H9 (cell line): ENCODE measurements around the gene ROBO2. TPM values are rescaled to one million over a fixed set of nuclear protein-coding genes. Genes with fewer than 3 reads are reported as not detected.

Experiments
- DNase-seq: peaks from one replicate; pipeline ENCODE4 v3.0.0-alpha.2; 2017
- H2AFZ ChIP-seq: one replicate; pipeline ENCODE4 v1.6.1; 2013; ENCODE audit warnings: mild to moderate bottlenecking, low read length, control low read depth, moderate library complexity
- H2AK5ac ChIP-seq: 2 replicates; pipeline ENCODE4 v1.6.1; 2013; ENCODE audit warnings: low read length, control low read depth, mixed read lengths; ENCODE audit not compliant: insufficient read length
- H2BK120ac ChIP-seq: one replicate; pipeline ENCODE4 v1.6.1; 2013; ENCODE audit warnings: low read depth, mild to moderate bottlenecking, low read length, control low read depth, inconsistent platforms; ENCODE audit not compliant: poor library complexity, severe bottlenecking
- H2BK12ac ChIP-seq: 2 replicates; pipeline ENCODE4 v1.6.1; 2013; ENCODE audit warnings: low read length, control low read depth, mixed read lengths, low read depth; ENCODE audit not compliant: insufficient read length
- H2BK15ac ChIP-seq: 2 replicates; pipeline ENCODE4 v1.6.1; 2013; ENCODE audit warnings: low read depth, low read length, control low read depth
- H2BK20ac ChIP-seq: one replicate; pipeline ENCODE4 v1.6.1; 2013; ENCODE audit warnings: low read depth, mild to moderate bottlenecking, low read length, control low read depth, inconsistent platforms; ENCODE audit not compliant: poor library complexity, severe bottlenecking
- H2BK5ac ChIP-seq: 2 replicates; pipeline ENCODE4 v1.6.1; 2013; ENCODE audit warnings: low read length, control low read depth, mixed read lengths; ENCODE audit not compliant: insufficient read length
- H3K14ac ChIP-seq: 2 replicates; pipeline ENCODE4 v1.6.1; 2013; ENCODE audit warnings: low read length, control low read depth; ENCODE audit not compliant: insufficient read depth
- H3K18ac ChIP-seq: 2 replicates; pipeline ENCODE4 v1.6.1; 2013; ENCODE audit warnings: low read depth, mild to moderate bottlenecking, mixed read lengths, low read length, control low read depth; ENCODE audit not compliant: insufficient read length
- H3K23ac ChIP-seq: 2 replicates; pipeline ENCODE4 v1.6.1; 2013; ENCODE audit warnings: low read length, control low read depth, mixed read lengths, low read depth; ENCODE audit not compliant: insufficient read length
- H3K23me2 ChIP-seq: 2 replicates; pipeline ENCODE4 v1.6.1; 2013; ENCODE audit warnings: low read depth, mild to moderate bottlenecking, mixed read lengths, low read length, control low read depth; ENCODE audit not compliant: insufficient read length, poor library complexity, severe bottlenecking
- H3K27ac ChIP-seq: 2 replicates; pipeline ENCODE4 v1.5.1; 2013; ENCODE audit warnings: low read length, control low read depth, mixed read lengths, low read depth; ENCODE audit not compliant: insufficient read length
- H3K27me3 ChIP-seq: 2 replicates; pipeline ENCODE4 v1.6.1; 2013; ENCODE audit warnings: low read length, control low read depth, inconsistent platforms; ENCODE audit not compliant: insufficient read depth
- H3K4ac ChIP-seq: 2 replicates; pipeline ENCODE4 v1.6.1; 2013; ENCODE audit warnings: low read depth, mild to moderate bottlenecking, control low read depth, inconsistent platforms, low read length, moderate library complexity
- H3K4me1 ChIP-seq: 2 replicates; pipeline ENCODE4 v1.6.1; 2013; ENCODE audit warnings: low read length, control low read depth, inconsistent platforms; ENCODE audit not compliant: insufficient read depth
- H3K4me2 ChIP-seq: 2 replicates; pipeline ENCODE4 v1.6.1; 2013; ENCODE audit warnings: low read length, control low read depth, mixed read lengths; ENCODE audit not compliant: insufficient read length, insufficient read depth
- H3K56ac ChIP-seq: 2 replicates; pipeline ENCODE4 v1.6.1; 2013; ENCODE audit warnings: low read depth, mild to moderate bottlenecking, mixed read lengths, low read length, control low read depth; ENCODE audit not compliant: insufficient read length
- H3K79me1 ChIP-seq: 2 replicates; pipeline ENCODE4 v1.6.1; 2013; ENCODE audit warnings: low read depth, mild to moderate bottlenecking, moderate library complexity, low read length, control low read depth, inconsistent platforms; ENCODE audit not compliant: insufficient read depth, poor library complexity, severe bottlenecking
- H3K79me2 ChIP-seq: 2 replicates; pipeline ENCODE4 v1.6.1; 2013; ENCODE audit warnings: low read length, control low read depth, inconsistent platforms; ENCODE audit not compliant: insufficient read depth
- H3K9ac ChIP-seq: 2 replicates; pipeline ENCODE4 v1.6.1; 2013; ENCODE audit warnings: low read length, control low read depth, mixed read lengths; ENCODE audit not compliant: insufficient read length; ENCODE audit errors: extremely low read depth
- H3K9me3 ChIP-seq: one replicate; pipeline ENCODE4 v1.6.1; 2013; ENCODE audit warnings: low read depth, low read length, inconsistent platforms; ENCODE audit not compliant: control insufficient read depth
- H3T11ph ChIP-seq: one replicate; pipeline ENCODE4 v1.6.1; 2013; ENCODE audit warnings: mild to moderate bottlenecking, low read length, control low read depth, inconsistent platforms
- H4K20me1 ChIP-seq: one replicate; pipeline ENCODE4 v1.6.1; 2013; ENCODE audit not compliant: control insufficient read depth, insufficient read length, insufficient read depth
- H4K5ac ChIP-seq: 2 replicates; pipeline ENCODE4 v1.6.1; 2013; ENCODE audit warnings: low read depth, mild to moderate bottlenecking, mixed read lengths, low read length, control low read depth; ENCODE audit not compliant: insufficient read length
- H4K8ac ChIP-seq: replicated peaks from 2 replicates; pipeline ENCODE4 v1.6.1; 2013; ENCODE audit warnings: low read length, control low read depth, mixed read lengths, low read depth; ENCODE audit not compliant: insufficient read length
- H4K91ac ChIP-seq: 2 replicates; pipeline ENCODE4 v1.6.1; 2013; ENCODE audit warnings: low read depth, mild to moderate bottlenecking, moderate library complexity, mixed read lengths, low read length, control low read depth; ENCODE audit not compliant: insufficient read length
- H3K27ac Mint-ChIP-seq, 3 experiments: 2 replicates in 2 of 3; 3 replicates in 1 of 3; pipeline ENCODE4 v1.8.0; 2020 to 2021; ENCODE audit warnings: mixed read lengths in 3 of 3, mild to moderate bottlenecking in 1 of 3, moderate library complexity in 1 of 3
- H3K27me3 Mint-ChIP-seq: 2 replicates; pipeline ENCODE4 v1.8.0; 2021; ENCODE audit warnings: low read depth, mild to moderate bottlenecking, moderate library complexity, mixed read lengths
- H3K36me3 Mint-ChIP-seq, 3 experiments: 2 replicates in 2 of 3; 3 replicates in 1 of 3; pipeline ENCODE4 v1.8.0; 2020 to 2021; ENCODE audit warnings: low read depth in 3 of 3, mixed read lengths in 3 of 3; ENCODE audit not compliant: insufficient read depth in 1 of 3
- H3K4me1 Mint-ChIP-seq, 2 experiments: 2 replicates each; pipeline ENCODE4 v1.8.0; 2020; ENCODE audit warnings: mixed read lengths in 2 of 2
- H3K4me3 Mint-ChIP-seq, 2 experiments: 2 replicates in 1 of 2; 3 replicates in 1 of 2; pipeline ENCODE4 v1.8.0; 2020 to 2021; ENCODE audit warnings: mild to moderate bottlenecking in 2 of 2, mixed read lengths in 2 of 2, moderate library complexity in 1 of 2
- H3K9me3 Mint-ChIP-seq, 2 experiments: 2 replicates in 1 of 2; 3 replicates in 1 of 2; pipeline ENCODE4 v1.8.0; 2020; ENCODE audit warnings: mild to moderate bottlenecking in 2 of 2, mixed read lengths in 2 of 2, moderate library complexity in 1 of 2
- WGBS: extraction: QIAGEN DNeasy Blood & Tissue Kit; methylation state at CpG from one replicate; pipeline ENCODE4 v1.1.7; 2013; ENCODE audit warnings: missing lambda C conversion rate, low lambda C conversion rate, mixed read lengths; ENCODE audit not compliant: insufficient read length; ENCODE audit errors: extremely low coverage; 5-methylcytosine and 5-hydroxymethylcytosine counted together
- total RNA-seq: library from RNA; stranded (reverse); gene quantifications from 2 replicates; pipeline ENCODE4 v1.2.1, GENCODE V29; 2021
- TF ChIP-seq, protein P1 (sequence below): fragments of 200-600 bp; sonication (generic); conservative IDR thresholded peaks from 3 replicates; pipeline ENCODE4 v1.8.0; 2021; ENCODE audit warnings: antibody characterized with exemption, mild to moderate bottlenecking

The ROBO2 gene
- total RNA-seq, 1 experiment from 2014 or later, result 2.3 TPM

GRCh38 chr3:77372634-77373346 lies 332.9 kb downstream of the ROBO2 start:
- H3K4me1 Mint-ChIP-seq, result no peaks in the 10 kb centered on the region
- Histone ChIP-seq H3K18ac (no peak overlapping the region), H2BK12ac (no peak overlapping the region), H3K9me3 (no peaks in the 10 kb centered on the region), H3K14ac (no peak overlapping the region), H4K20me1 (no peaks in the 10 kb centered on the region), H2AK5ac (no peak overlapping the region), H3K79me2 (no peaks in the 10 kb centered on the region), H3K4me1 (no peaks in the 10 kb centered on the region), H3K27me3 (no peaks in the 10 kb centered on the region), H3K56ac (no peak overlapping the region), H2AFZ (no peak overlapping the region), H2BK15ac (no peak overlapping the region), H4K5ac (no peak overlapping the region), H4K8ac (no peak overlapping the region), H2BK5ac (no peak overlapping the region), H3K23ac (no peak overlapping the region), H4K91ac (no peak overlapping the region), H3K4me2 (no peak overlapping the region), H3K23me2 (no peaks in the 10 kb centered on the region), H2BK20ac (no peak overlapping the region), H3K9ac (no peak overlapping the region), H3K79me1 (no peaks in the 10 kb centered on the region), H3K27ac (no peak overlapping the region), H3K4ac (no peak overlapping the region), H3T11ph (no peak overlapping the region), H2BK120ac (no peak overlapping the region)
- no peaks in the 10 kb centered on the region for H3K9me3 Mint-ChIP-seq
- no peak for DNase-seq
- H3K27ac Mint-ChIP-seq, result no peak overlapping the region
- H3K36me3 Mint-ChIP-seq, result no peaks in the 10 kb centered on the region
- TF ChIP-seq, protein P1, sequence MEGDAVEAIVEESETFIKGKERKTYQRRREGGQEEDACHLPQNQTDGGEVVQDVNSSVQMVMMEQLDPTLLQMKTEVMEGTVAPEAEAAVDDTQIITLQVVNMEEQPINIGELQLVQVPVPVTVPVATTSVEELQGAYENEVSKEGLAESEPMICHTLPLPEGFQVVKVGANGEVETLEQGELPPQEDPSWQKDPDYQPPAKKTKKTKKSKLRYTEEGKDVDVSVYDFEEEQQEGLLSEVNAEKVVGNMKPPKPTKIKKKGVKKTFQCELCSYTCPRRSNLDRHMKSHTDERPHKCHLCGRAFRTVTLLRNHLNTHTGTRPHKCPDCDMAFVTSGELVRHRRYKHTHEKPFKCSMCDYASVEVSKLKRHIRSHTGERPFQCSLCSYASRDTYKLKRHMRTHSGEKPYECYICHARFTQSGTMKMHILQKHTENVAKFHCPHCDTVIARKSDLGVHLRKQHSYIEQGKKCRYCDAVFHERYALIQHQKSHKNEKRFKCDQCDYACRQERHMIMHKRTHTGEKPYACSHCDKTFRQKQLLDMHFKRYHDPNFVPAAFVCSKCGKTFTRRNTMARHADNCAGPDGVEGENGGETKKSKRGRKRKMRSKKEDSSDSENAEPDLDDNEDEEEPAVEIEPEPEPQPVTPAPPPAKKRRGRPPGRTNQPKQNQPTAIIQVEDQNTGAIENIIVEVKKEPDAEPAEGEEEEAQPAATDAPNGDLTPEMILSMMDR, result no peak
- WGBS, result no CpG with 5 or more reads among the region's 2 CpGs
- H3K27me3 Mint-ChIP-seq, result no peaks in the 10 kb centered on the region
- H3K4me3 Mint-ChIP-seq, result no peak overlapping the region; a peak in 1 of 5 replicates
